IMR-90 (cell line): ENCODE results near the gene PDCD1. TPM values are rescaled to one million over a fixed set of nuclear protein-coding genes. Genes with fewer than 3 reads are reported as not detected.

Source experiments
- ATAC-seq: fragments of 200-7000 bp; cut with Tn5 transposase; 2 replicates; pipeline ENCODE4 v1.9.1; 2020; ENCODE audit warnings: low read depth, mild to moderate bottlenecking, moderate library complexity
- BruUV-seq: library from RNA; stranded (reverse); fragments of 400-500 nt; replicated peaks from 2 replicates; lab custom pipeline; 2021; lab: Mats Ljungman, UMichigan
- CTCF ChIA-PET: fragments of 300-600 bp; formaldehyde crosslinking; extraction: SDS; loops from one replicate; lab custom pipeline; 2021; ENCODE audit warnings: antibody characterized with exemption; lab: Yijun Ruan, JAX
- POLR2A ChIA-PET: fragments of 300-600 bp; sonication (Branson Sonifier 250); formaldehyde crosslinking; loops from one replicate; lab custom pipeline; 2022; ENCODE audit warnings: antibody characterized with exemption; ENCODE audit not compliant: unreplicated experiment; lab: Charles Lee
- DNase-seq: peaks from one replicate; pipeline ENCODE4 v3.0.0; 2013
- H2AFZ ChIP-seq: replicated peaks from 2 replicates; pipeline ENCODE3; 2013; ENCODE audit warnings: low read length, mild to moderate bottlenecking; ENCODE audit not compliant: poor library complexity
- H2AK5ac ChIP-seq: 2 replicates; pipeline ENCODE4 v1.6.1; 2013; ENCODE audit warnings: low read depth, low read length, inconsistent platforms
- H2AK9ac ChIP-seq: replicated peaks from 2 replicates; pipeline ENCODE3; 2013; ENCODE audit warnings: mild to moderate bottlenecking, low read depth, low read length, moderate library complexity; ENCODE audit not compliant: poor library complexity
- H2BK120ac ChIP-seq: 2 replicates; pipeline ENCODE4 v1.6.1; 2013; ENCODE audit warnings: low read depth, low read length, inconsistent platforms
- H2BK15ac ChIP-seq: 3 replicates; pipeline ENCODE4 v1.6.1; 2013; ENCODE audit warnings: low read depth, low read length, inconsistent platforms
- H2BK20ac ChIP-seq: 2 replicates; pipeline ENCODE4 v1.6.1; 2013; ENCODE audit warnings: low read depth, mild to moderate bottlenecking, inconsistent platforms, low read length, moderate library complexity
- H2BK5ac ChIP-seq: 2 replicates; pipeline ENCODE4 v1.6.1; 2013; ENCODE audit warnings: mild to moderate bottlenecking, low read depth, low read length, inconsistent platforms; ENCODE audit not compliant: poor library complexity, severe bottlenecking
- H3K14ac ChIP-seq: replicated peaks from 2 replicates; pipeline ENCODE4 v1.6.1; 2013; ENCODE audit warnings: low read depth, low read length, inconsistent platforms
- H3K18ac ChIP-seq: 2 replicates; pipeline ENCODE4 v1.6.1; 2013; ENCODE audit warnings: low read depth, low read length, control low read depth
- H3K23ac ChIP-seq: 2 replicates; pipeline ENCODE4 v1.6.1; 2013; ENCODE audit warnings: low read depth, low read length, inconsistent platforms
- H3K27ac ChIP-seq: 2 replicates; pipeline ENCODE4 v1.5.1; 2013; ENCODE audit warnings: mild to moderate bottlenecking, control low read depth, low read length; ENCODE audit not compliant: insufficient read depth
- H3K27me3 ChIP-seq: 2 replicates; pipeline ENCODE4 v1.6.1; 2013; ENCODE audit warnings: low read length; ENCODE audit not compliant: control insufficient read depth, insufficient read depth
- H3K36me3 ChIP-seq: 2 replicates; pipeline ENCODE4 v1.6.1; 2013; ENCODE audit warnings: low read length, mixed read lengths; ENCODE audit not compliant: control insufficient read depth, insufficient read depth
- H3K4ac ChIP-seq: 2 replicates; pipeline ENCODE4 v1.6.1; 2013; ENCODE audit warnings: low read depth, low read length, inconsistent platforms
- H3K4me1 ChIP-seq: 2 replicates; pipeline ENCODE4 v1.6.1; 2013; ENCODE audit warnings: low read length, mixed read lengths; ENCODE audit not compliant: control insufficient read depth, insufficient read depth
- H3K4me2 ChIP-seq: 2 replicates; pipeline ENCODE4 v1.6.1; 2013; ENCODE audit warnings: low read depth, mild to moderate bottlenecking, control low read depth, low read length, moderate library complexity
- H3K4me3 ChIP-seq: 2 replicates; pipeline ENCODE4 v1.5.1; 2013; ENCODE audit warnings: low read depth, mild to moderate bottlenecking, control low read depth, low read length, moderate library complexity; ENCODE audit not compliant: insufficient read depth
- H3K56ac ChIP-seq: 2 replicates; pipeline ENCODE4 v1.6.1; 2013; ENCODE audit warnings: low read length, inconsistent platforms; ENCODE audit not compliant: insufficient read depth; ENCODE audit errors: extremely low read depth
- H3K79me1 ChIP-seq, 2 experiments: 2 replicates each; pipeline ENCODE4 v1.6.1; 2013; ENCODE audit warnings: low read length in 2 of 2, inconsistent platforms in 1 of 2, low read depth in 1 of 2
- H3K9ac ChIP-seq: 2 replicates; pipeline ENCODE4 v1.6.1; 2013; ENCODE audit warnings: low read depth, low read length, control low read depth
- H3K9me1 ChIP-seq: 2 replicates; pipeline ENCODE4 v1.6.1; 2013; ENCODE audit warnings: low read length, inconsistent platforms; ENCODE audit not compliant: insufficient read depth
- H3K9me3 ChIP-seq: 2 replicates; pipeline ENCODE4 v1.6.1; 2013; ENCODE audit warnings: low read length; ENCODE audit not compliant: control insufficient read depth, insufficient read depth
- H4K20me1 ChIP-seq: 2 replicates; pipeline ENCODE4 v1.6.1; 2013; ENCODE audit warnings: low read length, inconsistent platforms; ENCODE audit not compliant: insufficient read depth
- H4K5ac ChIP-seq: 2 replicates; pipeline ENCODE4 v1.6.1; 2013; ENCODE audit warnings: mild to moderate bottlenecking, low read depth, low read length, control low read depth
- H4K8ac ChIP-seq, 2 experiments: 2 replicates each; pipeline ENCODE4 v1.6.1; 2013; ENCODE audit warnings: low read depth in 2 of 2, low read length in 2 of 2, control low read depth in 1 of 2, inconsistent platforms in 1 of 2
- H4K91ac ChIP-seq: 2 replicates; pipeline ENCODE4 v1.6.1; 2013; ENCODE audit warnings: low read depth, low read length, inconsistent platforms; ENCODE audit not compliant: insufficient read depth
- BHLHE40 ChIP-seq: fragments of 150-350 bp; IDR thresholded peaks from 2 replicates; pipeline ENCODE4 v1.6.1; 2016; ENCODE audit warnings: mild to moderate bottlenecking, low read depth, low read length
- CEBPB ChIP-seq: IDR thresholded peaks from 2 replicates; pipeline ENCODE4 v1.6.1; 2012; ENCODE audit warnings: low read depth, low read length, improper control_type of control experiment
- CHD1 ChIP-seq: IDR thresholded peaks from 2 replicates; pipeline ENCODE4 v1.6.1; 2012; ENCODE audit warnings: low read depth, low read length, improper control_type of control experiment
- CTCF ChIP-seq: conservative IDR thresholded peaks from 2 replicates; pipeline ENCODE4 v1.5.1; 2012; ENCODE audit warnings: mild to moderate bottlenecking, low read depth, low read length, improper control_type of control experiment
- MAFK ChIP-seq: IDR thresholded peaks from 2 replicates; pipeline ENCODE4 v1.6.1; 2012; ENCODE audit warnings: low read depth, low read length, improper control_type of control experiment
- MXI1 ChIP-seq: IDR thresholded peaks from 2 replicates; pipeline ENCODE4 v1.6.1; 2012; ENCODE audit warnings: low read depth, mild to moderate bottlenecking, low read length, moderate library complexity, borderline replicate concordance
- RFX5 ChIP-seq: IDR thresholded peaks from 2 replicates; pipeline ENCODE4 v1.8.0; 2012; ENCODE audit warnings: low read depth, mild to moderate bottlenecking, low read length, moderate library complexity
- SMC3 ChIP-seq: fragments of 150-350 bp; IDR thresholded peaks from 2 replicates; pipeline ENCODE4 v1.6.1; 2016; ENCODE audit warnings: low read depth, mild to moderate bottlenecking, antibody characterized with exemption, low read length, moderate library complexity
- USF2 ChIP-seq: fragments of 150-350 bp; IDR thresholded peaks from 2 replicates; pipeline ENCODE4 v1.6.1; 2017; ENCODE audit warnings: mild to moderate bottlenecking, antibody characterized with exemption, low read length, low read depth
- WGBS, 2 experiments: methylation state at CpG; one replicate each; pipeline versions ENCODE4 v1.1.5 to v1.1.7; 2013; ENCODE audit warnings: missing lambda C conversion rate in 2 of 2; ENCODE audit not compliant: insufficient read length in 1 of 2; ENCODE audit errors: extremely low coverage in 2 of 2; 5-methylcytosine and 5-hydroxymethylcytosine counted together
- dilution Hi-C: fragments of 300-500 bp; cut with HindIII; formaldehyde crosslinking; loops from one replicate; pipeline ENCODE4 v1.14.3; 2018; ENCODE audit warnings: low sequenced_read_pairs; ENCODE audit not compliant: unreplicated experiment
- in situ Hi-C: fragments of 300-500 bp; cut with MboI; formaldehyde crosslinking; loops from 3 replicates; pipeline ENCODE4 v1.14.3; 2019; ENCODE audit warnings: low sequenced_read_pairs, inconsistent platforms, mixed read lengths
- intact Hi-C: fragments of 100-400 bp; cut with micrococcal nuclease; formaldehyde crosslinking; loops from 2 replicates; pipeline ENCODE4 v1.10.0; 2022
- polyA plus RNA-seq, 3 experiments: library from polyadenylated mRNA; depleted of rRNA; stranded (reverse); fragments of >200 nt; gene quantifications; 2 replicates each; pipeline ENCODE4 v1.2.3, GENCODE V29; 2012; ENCODE audit warnings: low replicate concordance in 1 of 3
- total RNA-seq: library from RNA; depleted of rRNA; stranded (reverse); fragments of >200 nt; gene quantifications from 2 replicates; pipeline ENCODE4 v1.2.3, GENCODE V29; 2012
- TF ChIP-seq, protein P1 (sequence below): fragments of 150-350 bp; IDR thresholded peaks from 2 replicates; pipeline ENCODE4 v1.6.1; 2016; ENCODE audit warnings: low read depth, mild to moderate bottlenecking, low read length, moderate library complexity, borderline replicate concordance

Gene PDCD1
- total and polyA plus RNA-seq, 2 of the 4 experiments (the other 2 are of a cell fraction), result not detected

GRCh38 chr2:241841181-241842066 lies 17.3 kb downstream of the PDCD1 start (continued):
- no peak for TF ChIP-seq MAFK

- Histone ChIP-seq H2AK5ac (no peak overlapping the region), H2BK20ac (no peak overlapping the region), H3K18ac (no peak overlapping the region), H2BK15ac (no peak overlapping the region), H3K23ac (no peak overlapping the region), H3K27ac (no peak overlapping the region), H2BK5ac (no peak overlapping the region), H3K27me3 (peaks cover 19% of the 10 kb centered on the region), H3K9ac (no peak overlapping the region), H4K91ac (no peak overlapping the region), H3K56ac (no peak overlapping the region), H2BK120ac (no peak overlapping the region), H3K36me3 (no peaks in the 10 kb centered on the region), H3K9me3 (peaks cover 6% of the 10 kb centered on the region; the same call in 1 of the 2 replicates), H4K5ac (no peak overlapping the region), H4K8ac (no peak overlapping the region), H3K9me1 (no peaks in the 10 kb centered on the region), H3K14ac (no peak overlapping the region), H3K79me1 (no peaks in the 10 kb centered on the region), H3K4me2 (no peak overlapping the region), H3K4ac (no peak overlapping the region), H4K20me1 (no peaks in the 10 kb centered on the region), H2AK9ac (no peak overlapping the region), H2AFZ (no peak overlapping the region), H3K4me1 (no peaks in the 10 kb centered on the region), H3K4me3 (no peak overlapping the region)
- POLR2A ChIA-PET, result no interaction called here
- DNase-seq (no peak), ATAC-seq (no peak)
- dilution Hi-C loops (no loop called here), in situ Hi-C loops (no loop called here), intact Hi-C loops (no loop called here)
- CTCF ChIA-PET, result interaction anchor here (1.6 kb wide), 1 partner anchor 12 kb away, joined by 7 read pairs; no protein-coding TSS in a partner anchor
- BruUV-seq, result no TSS peak
- WGBS, 2 experiments, result 6% methylated on average over 3 of the region's 13 CpGs; no CpG with 5 or more reads in 1 of the 2 experiments
- TF ChIP-seq CHD1 (no peak), CTCF (no peak), BHLHE40 (no peak), MXI1 (no peak), CEBPB (no peak), RFX5 (no peak), USF2 (no peak), SMC3 (no peak), MAFK (no peak)
- TF ChIP-seq, protein P1, sequence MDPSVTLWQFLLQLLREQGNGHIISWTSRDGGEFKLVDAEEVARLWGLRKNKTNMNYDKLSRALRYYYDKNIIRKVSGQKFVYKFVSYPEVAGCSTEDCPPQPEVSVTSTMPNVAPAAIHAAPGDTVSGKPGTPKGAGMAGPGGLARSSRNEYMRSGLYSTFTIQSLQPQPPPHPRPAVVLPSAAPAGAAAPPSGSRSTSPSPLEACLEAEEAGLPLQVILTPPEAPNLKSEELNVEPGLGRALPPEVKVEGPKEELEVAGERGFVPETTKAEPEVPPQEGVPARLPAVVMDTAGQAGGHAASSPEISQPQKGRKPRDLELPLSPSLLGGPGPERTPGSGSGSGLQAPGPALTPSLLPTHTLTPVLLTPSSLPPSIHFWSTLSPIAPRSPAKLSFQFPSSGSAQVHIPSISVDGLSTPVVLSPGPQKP, result no peak
Measured at GRCh38 chr2:241837197-241837965, 21.3 kb downstream of the PDCD1 start.
